Ovary (tissue), 3 donors: ENCODE measurements around the gene RORC.

Experiments used
- POLR2A ChIP-seq: fragments of 450-650 bp; IDR thresholded peaks from one replicate; pipeline ENCODE4 v1.6.1; 2017; ENCODE audit warnings: antibody characterized with exemption, mild to moderate bottlenecking, moderate library complexity
- TF ChIP-seq, protein P1 (sequence below), 3 donors: fragments of 450-650 bp in 2 of 3; fragments of 200-600 bp in 1 of 3; IDR thresholded peaks; one replicate each; pipeline versions ENCODE4 v1.5.1 to v1.8.0; 2016 to 2022; ENCODE audit warnings: antibody characterized with exemption in 3 of 3, mild to moderate bottlenecking in 1 of 3
- donor health status: DM: no; HTN: no; CAD: no.

GRCh38 chr1:151867765-151868411 lies 36.3 kb upstream of the RORC start:
- TF ChIP-seq, protein P1, sequence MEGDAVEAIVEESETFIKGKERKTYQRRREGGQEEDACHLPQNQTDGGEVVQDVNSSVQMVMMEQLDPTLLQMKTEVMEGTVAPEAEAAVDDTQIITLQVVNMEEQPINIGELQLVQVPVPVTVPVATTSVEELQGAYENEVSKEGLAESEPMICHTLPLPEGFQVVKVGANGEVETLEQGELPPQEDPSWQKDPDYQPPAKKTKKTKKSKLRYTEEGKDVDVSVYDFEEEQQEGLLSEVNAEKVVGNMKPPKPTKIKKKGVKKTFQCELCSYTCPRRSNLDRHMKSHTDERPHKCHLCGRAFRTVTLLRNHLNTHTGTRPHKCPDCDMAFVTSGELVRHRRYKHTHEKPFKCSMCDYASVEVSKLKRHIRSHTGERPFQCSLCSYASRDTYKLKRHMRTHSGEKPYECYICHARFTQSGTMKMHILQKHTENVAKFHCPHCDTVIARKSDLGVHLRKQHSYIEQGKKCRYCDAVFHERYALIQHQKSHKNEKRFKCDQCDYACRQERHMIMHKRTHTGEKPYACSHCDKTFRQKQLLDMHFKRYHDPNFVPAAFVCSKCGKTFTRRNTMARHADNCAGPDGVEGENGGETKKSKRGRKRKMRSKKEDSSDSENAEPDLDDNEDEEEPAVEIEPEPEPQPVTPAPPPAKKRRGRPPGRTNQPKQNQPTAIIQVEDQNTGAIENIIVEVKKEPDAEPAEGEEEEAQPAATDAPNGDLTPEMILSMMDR (IDR thresholded peaks at IDR 0.05): no peak
- TF ChIP-seq POLR2A: no peak
